HepG2 (cell line): Measurements from ENCODE around the gene FKBP1B. TPM values are rescaled to one million over a fixed set of nuclear protein-coding genes. Genes with fewer than 3 reads are reported as not detected.

ENCODE experiments used
- BORCS8-MEF2B ChIP-seq: sonication (generic); formaldehyde crosslinking; IDR thresholded peaks from 2 replicates; pipeline ENCODE4 v1.8.0; 2022; ENCODE audit warnings: mild to moderate bottlenecking, missing genetic modification reagents
- CC2D1A ChIP-seq: sonication (generic); formaldehyde crosslinking; IDR thresholded peaks from 2 replicates; pipeline ENCODE4 v1.8.1; 2023; ENCODE audit warnings: mild to moderate bottlenecking, missing genetic modification reagents
- FOXC1 ChIP-seq: sonication (generic); formaldehyde crosslinking; IDR thresholded peaks from 2 replicates; pipeline ENCODE4 v1.8.0; 2022; ENCODE audit warnings: mild to moderate bottlenecking, missing genetic modification reagents, borderline replicate concordance
- HDAC2 ChIP-seq: sonication (generic); formaldehyde crosslinking; IDR thresholded peaks from 2 replicates; pipeline ENCODE4 v1.4.0; 2020; ENCODE audit warnings: missing genetic modification reagents
- ZGPAT ChIP-seq: IDR thresholded peaks from 2 replicates; pipeline ENCODE4 v1.6.1; 2016; ENCODE audit warnings: mild to moderate bottlenecking
- ZNF430 ChIP-seq: sonication (generic); formaldehyde crosslinking; IDR thresholded peaks from 2 replicates; pipeline ENCODE4 v1.9.0; 2021; ENCODE audit warnings: mild to moderate bottlenecking, missing genetic modification reagents
- ZNF598 ChIP-seq: sonication (generic); formaldehyde crosslinking; IDR thresholded peaks from 2 replicates; pipeline ENCODE4 v1.5.1; 2020; ENCODE audit warnings: mild to moderate bottlenecking, missing genetic modification reagents, borderline replicate concordance
- polyA plus RNA-seq, 8 experiments: library from polyadenylated mRNA; depleted of rRNA in 3 of 8; stranded (reverse) in 7 of 8; unstranded in 1 of 8; fragments of >200 nt; fragmentation: Illumina TruSeq in 4 of 8; extraction: Trizol in 4 of 8; gene quantifications; 2 replicates each; pipeline versions ENCODE4 v1.2.1 to v1.2.3, GENCODE V29; 2011 to 2016; ENCODE audit warnings: low read depth in 4 of 8, missing spikeins in 1 of 8, mixed read lengths in 1 of 8; ENCODE audit not compliant: insufficient read depth in 1 of 8
- total RNA-seq, 5 experiments: library from RNA; depleted of rRNA; stranded (reverse); fragments of >200 nt; fragmentation: Illumina TruSeq; extraction: Trizol; gene quantifications; 2 replicates each; pipeline ENCODE4 v1.2.3, GENCODE V29; 2016; ENCODE audit warnings: low read depth in 1 of 5
- TF ChIP-seq, protein P1 (sequence below): IDR thresholded peaks from 2 replicates; pipeline ENCODE4 v1.6.1; 2016; ENCODE audit warnings: missing compliant biosample characterization, missing genetic modification reagents, borderline replicate concordance
- TF ChIP-seq, protein P2 (sequence below): sonication (generic); formaldehyde crosslinking; IDR thresholded peaks from 2 replicates; pipeline ENCODE4 v1.8.1; 2023; ENCODE audit warnings: mild to moderate bottlenecking, missing genetic modification reagents
- TF ChIP-seq, protein P3 (sequence below): sonication (generic); formaldehyde crosslinking; IDR thresholded peaks from 2 replicates; pipeline ENCODE4; 2020; ENCODE audit warnings: missing genetic modification reagents, mild to moderate bottlenecking, borderline replicate concordance
- TF ChIP-seq, protein P4 (sequence below): sonication (generic); formaldehyde crosslinking; conservative IDR thresholded peaks from 2 replicates; pipeline ENCODE4 v1.4.0; 2020; ENCODE audit warnings: mild to moderate bottlenecking, missing genetic modification reagents, moderate library complexity
- TF ChIP-seq, protein P5 (sequence below): sonication (generic); formaldehyde crosslinking; IDR thresholded peaks from 2 replicates; pipeline ENCODE4 v1.5.1; 2020; ENCODE audit warnings: mild to moderate bottlenecking, missing genetic modification reagents, moderate library complexity

Gene FKBP1B
- total and polyA plus RNA-seq, 2 of the 13 experiments (the other 11 are each of a cell fraction or from before 2014, with no cell fraction given) = 35.2 to 96.3 TPM

DNA sequence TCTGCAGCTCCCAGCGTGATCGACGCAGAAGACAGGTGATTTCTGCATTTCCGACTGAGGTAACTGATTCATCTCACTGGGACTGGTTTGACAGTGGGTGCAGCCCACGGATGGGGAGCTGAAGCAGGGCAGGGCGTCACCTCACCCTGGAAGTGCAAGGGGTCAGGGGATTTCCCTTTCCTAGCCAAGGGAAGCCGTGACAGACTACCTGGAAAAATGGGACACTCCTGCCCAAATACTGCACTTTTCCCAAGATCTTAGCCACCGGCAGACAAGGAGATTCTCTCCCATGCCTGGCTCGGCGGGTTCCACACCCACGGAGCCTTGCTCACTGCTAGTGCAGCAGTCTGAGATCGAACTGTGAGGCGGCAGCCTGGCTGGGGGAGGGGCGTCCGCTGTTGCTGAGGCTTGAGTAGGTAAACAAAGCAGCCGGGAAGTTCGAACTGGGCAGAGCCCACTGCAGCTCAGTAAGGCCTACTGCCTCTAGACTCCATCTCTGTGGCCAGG, 45.7 kb downstream of the FKBP1B start (continued):
- TF ChIP-seq, protein P1, sequence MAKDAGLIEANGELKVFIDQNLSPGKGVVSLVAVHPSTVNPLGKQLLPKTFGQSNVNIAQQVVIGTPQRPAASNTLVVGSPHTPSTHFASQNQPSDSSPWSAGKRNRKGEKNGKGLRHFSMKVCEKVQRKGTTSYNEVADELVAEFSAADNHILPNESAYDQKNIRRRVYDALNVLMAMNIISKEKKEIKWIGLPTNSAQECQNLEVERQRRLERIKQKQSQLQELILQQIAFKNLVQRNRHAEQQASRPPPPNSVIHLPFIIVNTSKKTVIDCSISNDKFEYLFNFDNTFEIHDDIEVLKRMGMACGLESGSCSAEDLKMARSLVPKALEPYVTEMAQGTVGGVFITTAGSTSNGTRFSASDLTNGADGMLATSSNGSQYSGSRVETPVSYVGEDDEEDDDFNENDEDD = peak; percentile 70; the same call in 1 of the 2 replicates
- TF ChIP-seq ZGPAT (peak; percentile 61; the same call in 1 of the 2 replicates), ZNF598 (peak; percentile 22; the same call in 1 of the 2 replicates), HDAC2 (0 out of 2 replicates have a peak, but pooled peaks have one; percentile 22), ZNF430 (peak; percentile 52; the same call in 1 of the 2 replicates), CC2D1A (0 out of 2 replicates have a peak, but pooled peaks have one; percentile 38), FOXC1 (CRISPR knock-in tag) (peak; percentile 54; the same call in 1 of the 2 replicates), BORCS8-MEF2B (CRISPR knock-in tag) (peak; percentile 77; the same call in 1 of the 2 replicates)
- TF ChIP-seq, protein P2, sequence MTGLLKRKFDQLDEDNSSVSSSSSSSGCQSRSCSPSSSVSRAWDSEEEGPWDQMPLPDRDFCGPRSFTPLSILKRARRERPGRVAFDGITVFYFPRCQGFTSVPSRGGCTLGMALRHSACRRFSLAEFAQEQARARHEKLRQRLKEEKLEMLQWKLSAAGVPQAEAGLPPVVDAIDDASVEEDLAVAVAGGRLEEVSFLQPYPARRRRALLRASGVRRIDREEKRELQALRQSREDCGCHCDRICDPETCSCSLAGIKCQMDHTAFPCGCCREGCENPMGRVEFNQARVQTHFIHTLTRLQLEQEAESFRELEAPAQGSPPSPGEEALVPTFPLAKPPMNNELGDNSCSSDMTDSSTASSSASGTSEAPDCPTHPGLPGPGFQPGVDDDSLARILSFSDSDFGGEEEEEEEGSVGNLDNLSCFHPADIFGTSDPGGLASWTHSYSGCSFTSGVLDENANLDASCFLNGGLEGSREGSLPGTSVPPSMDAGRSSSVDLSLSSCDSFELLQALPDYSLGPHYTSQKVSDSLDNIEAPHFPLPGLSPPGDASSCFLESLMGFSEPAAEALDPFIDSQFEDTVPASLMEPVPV (CRISPR knock-in tag) = 0 out of 2 replicates have a peak, but pooled peaks have one; percentile 28
- TF ChIP-seq, protein P3, sequence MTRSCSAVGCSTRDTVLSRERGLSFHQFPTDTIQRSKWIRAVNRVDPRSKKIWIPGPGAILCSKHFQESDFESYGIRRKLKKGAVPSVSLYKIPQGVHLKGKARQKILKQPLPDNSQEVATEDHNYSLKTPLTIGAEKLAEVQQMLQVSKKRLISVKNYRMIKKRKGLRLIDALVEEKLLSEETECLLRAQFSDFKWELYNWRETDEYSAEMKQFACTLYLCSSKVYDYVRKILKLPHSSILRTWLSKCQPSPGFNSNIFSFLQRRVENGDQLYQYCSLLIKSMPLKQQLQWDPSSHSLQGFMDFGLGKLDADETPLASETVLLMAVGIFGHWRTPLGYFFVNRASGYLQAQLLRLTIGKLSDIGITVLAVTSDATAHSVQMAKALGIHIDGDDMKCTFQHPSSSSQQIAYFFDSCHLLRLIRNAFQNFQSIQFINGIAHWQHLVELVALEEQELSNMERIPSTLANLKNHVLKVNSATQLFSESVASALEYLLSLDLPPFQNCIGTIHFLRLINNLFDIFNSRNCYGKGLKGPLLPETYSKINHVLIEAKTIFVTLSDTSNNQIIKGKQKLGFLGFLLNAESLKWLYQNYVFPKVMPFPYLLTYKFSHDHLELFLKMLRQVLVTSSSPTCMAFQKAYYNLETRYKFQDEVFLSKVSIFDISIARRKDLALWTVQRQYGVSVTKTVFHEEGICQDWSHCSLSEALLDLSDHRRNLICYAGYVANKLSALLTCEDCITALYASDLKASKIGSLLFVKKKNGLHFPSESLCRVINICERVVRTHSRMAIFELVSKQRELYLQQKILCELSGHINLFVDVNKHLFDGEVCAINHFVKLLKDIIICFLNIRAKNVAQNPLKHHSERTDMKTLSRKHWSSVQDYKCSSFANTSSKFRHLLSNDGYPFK (CRISPR knock-in tag) = peak; percentile 67; the same call in 1 of the 2 replicates
- TF ChIP-seq, protein P4, sequence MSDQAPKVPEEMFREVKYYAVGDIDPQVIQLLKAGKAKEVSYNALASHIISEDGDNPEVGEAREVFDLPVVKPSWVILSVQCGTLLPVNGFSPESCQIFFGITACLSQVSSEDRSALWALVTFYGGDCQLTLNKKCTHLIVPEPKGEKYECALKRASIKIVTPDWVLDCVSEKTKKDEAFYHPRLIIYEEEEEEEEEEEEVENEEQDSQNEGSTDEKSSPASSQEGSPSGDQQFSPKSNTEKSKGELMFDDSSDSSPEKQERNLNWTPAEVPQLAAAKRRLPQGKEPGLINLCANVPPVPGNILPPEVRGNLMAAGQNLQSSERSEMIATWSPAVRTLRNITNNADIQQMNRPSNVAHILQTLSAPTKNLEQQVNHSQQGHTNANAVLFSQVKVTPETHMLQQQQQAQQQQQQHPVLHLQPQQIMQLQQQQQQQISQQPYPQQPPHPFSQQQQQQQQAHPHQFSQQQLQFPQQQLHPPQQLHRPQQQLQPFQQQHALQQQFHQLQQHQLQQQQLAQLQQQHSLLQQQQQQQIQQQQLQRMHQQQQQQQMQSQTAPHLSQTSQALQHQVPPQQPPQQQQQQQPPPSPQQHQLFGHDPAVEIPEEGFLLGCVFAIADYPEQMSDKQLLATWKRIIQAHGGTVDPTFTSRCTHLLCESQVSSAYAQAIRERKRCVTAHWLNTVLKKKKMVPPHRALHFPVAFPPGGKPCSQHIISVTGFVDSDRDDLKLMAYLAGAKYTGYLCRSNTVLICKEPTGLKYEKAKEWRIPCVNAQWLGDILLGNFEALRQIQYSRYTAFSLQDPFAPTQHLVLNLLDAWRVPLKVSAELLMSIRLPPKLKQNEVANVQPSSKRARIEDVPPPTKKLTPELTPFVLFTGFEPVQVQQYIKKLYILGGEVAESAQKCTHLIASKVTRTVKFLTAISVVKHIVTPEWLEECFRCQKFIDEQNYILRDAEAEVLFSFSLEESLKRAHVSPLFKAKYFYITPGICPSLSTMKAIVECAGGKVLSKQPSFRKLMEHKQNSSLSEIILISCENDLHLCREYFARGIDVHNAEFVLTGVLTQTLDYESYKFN (CRISPR knock-in tag) = peak; percentile 58
- TF ChIP-seq, protein P5, sequence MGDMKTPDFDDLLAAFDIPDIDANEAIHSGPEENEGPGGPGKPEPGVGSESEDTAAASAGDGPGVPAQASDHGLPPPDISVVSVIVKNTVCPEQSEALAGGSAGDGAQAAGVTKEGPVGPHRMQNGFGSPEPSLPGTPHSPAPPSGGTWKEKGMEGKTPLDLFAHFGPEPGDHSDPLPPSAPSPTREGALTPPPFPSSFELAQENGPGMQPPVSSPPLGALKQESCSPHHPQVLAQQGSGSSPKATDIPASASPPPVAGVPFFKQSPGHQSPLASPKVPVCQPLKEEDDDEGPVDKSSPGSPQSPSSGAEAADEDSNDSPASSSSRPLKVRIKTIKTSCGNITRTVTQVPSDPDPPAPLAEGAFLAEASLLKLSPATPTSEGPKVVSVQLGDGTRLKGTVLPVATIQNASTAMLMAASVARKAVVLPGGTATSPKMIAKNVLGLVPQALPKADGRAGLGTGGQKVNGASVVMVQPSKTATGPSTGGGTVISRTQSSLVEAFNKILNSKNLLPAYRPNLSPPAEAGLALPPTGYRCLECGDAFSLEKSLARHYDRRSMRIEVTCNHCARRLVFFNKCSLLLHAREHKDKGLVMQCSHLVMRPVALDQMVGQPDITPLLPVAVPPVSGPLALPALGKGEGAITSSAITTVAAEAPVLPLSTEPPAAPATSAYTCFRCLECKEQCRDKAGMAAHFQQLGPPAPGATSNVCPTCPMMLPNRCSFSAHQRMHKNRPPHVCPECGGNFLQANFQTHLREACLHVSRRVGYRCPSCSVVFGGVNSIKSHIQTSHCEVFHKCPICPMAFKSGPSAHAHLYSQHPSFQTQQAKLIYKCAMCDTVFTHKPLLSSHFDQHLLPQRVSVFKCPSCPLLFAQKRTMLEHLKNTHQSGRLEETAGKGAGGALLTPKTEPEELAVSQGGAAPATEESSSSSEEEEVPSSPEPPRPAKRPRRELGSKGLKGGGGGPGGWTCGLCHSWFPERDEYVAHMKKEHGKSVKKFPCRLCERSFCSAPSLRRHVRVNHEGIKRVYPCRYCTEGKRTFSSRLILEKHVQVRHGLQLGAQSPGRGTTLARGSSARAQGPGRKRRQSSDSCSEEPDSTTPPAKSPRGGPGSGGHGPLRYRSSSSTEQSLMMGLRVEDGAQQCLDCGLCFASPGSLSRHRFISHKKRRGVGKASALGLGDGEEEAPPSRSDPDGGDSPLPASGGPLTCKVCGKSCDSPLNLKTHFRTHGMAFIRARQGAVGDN (CRISPR knock-in tag) = peak; percentile 75
